Caco-2 (cell line): ENCODE data around the gene INPP5D. TPM values are rescaled to one million over a fixed set of nuclear protein-coding genes. Genes with fewer than 3 reads are reported as not detected.

Source experiments
- BruUV-seq: library from RNA; stranded (reverse); fragments of 400-500 nt; replicated peaks from 2 replicates; lab custom pipeline; 2021; lab: Mats Ljungman, UMichigan
- CTCF ChIA-PET: fragments of 300-600 bp; sonication (Branson Sonifier 250); formaldehyde crosslinking; loops from one replicate; lab custom pipeline; 2022; ENCODE audit warnings: antibody characterized with exemption; lab: Charles Lee
- POLR2A ChIA-PET: fragments of 300-600 bp; sonication (Branson Sonifier 250); formaldehyde crosslinking; loops from one replicate; lab custom pipeline; 2022; ENCODE audit warnings: antibody characterized with exemption; lab: Charles Lee
- DNase-seq, 2 experiments: peaks; one replicate each; pipeline versions ENCODE4 v3.0.0 to v3.0.0-alpha.2; 2020 to 2022
- H3K27me3 ChIP-seq: replicated peaks from 2 replicates; pipeline ENCODE4 v1.6.0; 2011; ENCODE audit warnings: low read length; ENCODE audit not compliant: control insufficient read depth, insufficient read depth
- H3K36me3 ChIP-seq: 2 replicates; pipeline ENCODE4 v1.5.1; 2011; ENCODE audit warnings: low read length; ENCODE audit not compliant: control insufficient read depth, insufficient read depth
- H3K4me1 ChIP-seq: fragments of 250-450 bp; sonication (Bioruptor Pico); 2 replicates; pipeline ENCODE4 v1.5.1; 2020; ENCODE audit warnings: mild to moderate bottlenecking
- H3K4me3 ChIP-seq: 2 replicates; pipeline ENCODE4 v1.5.1; 2011; ENCODE audit warnings: low read depth, mild to moderate bottlenecking, control low read depth, low read length
- H3K9me3 ChIP-seq: fragments of 250-450 bp; sonication (Bioruptor Pico); 2 replicates; pipeline ENCODE4 v1.5.1; 2020; ENCODE audit warnings: mild to moderate bottlenecking, moderate library complexity
- H3K27ac Mint-ChIP-seq: one replicate; pipeline ENCODE4 v1.8.0; 2022; ENCODE audit warnings: mixed read lengths; ENCODE audit not compliant: unreplicated experiment
- H3K27me3 Mint-ChIP-seq: one replicate; pipeline ENCODE4 v1.8.0; 2022; ENCODE audit warnings: mixed read lengths; ENCODE audit not compliant: insufficient read depth, unreplicated experiment
- H3K36me3 Mint-ChIP-seq: one replicate; pipeline ENCODE4 v1.8.0; 2022; ENCODE audit warnings: mild to moderate bottlenecking, mixed read lengths; ENCODE audit not compliant: insufficient read depth, unreplicated experiment
- H3K4me1 Mint-ChIP-seq: one replicate; pipeline ENCODE4 v1.8.0; 2022; ENCODE audit warnings: low read depth, mixed read lengths; ENCODE audit not compliant: unreplicated experiment
- H3K4me3 Mint-ChIP-seq: one replicate; pipeline ENCODE4 v1.8.0; 2022; ENCODE audit warnings: mild to moderate bottlenecking, moderate library complexity, mixed read lengths; ENCODE audit not compliant: unreplicated experiment
- H3K9me3 Mint-ChIP-seq: one replicate; pipeline ENCODE4 v1.8.0; 2022; ENCODE audit warnings: mixed read lengths; ENCODE audit not compliant: unreplicated experiment
- intact Hi-C: fragments of 100-400 bp; cut with micrococcal nuclease; formaldehyde crosslinking; loops from one replicate; pipeline ENCODE4 v1.10.0; 2022; ENCODE audit not compliant: unreplicated experiment
- total RNA-seq: library from RNA; stranded (reverse); gene quantifications from 2 replicates; pipeline ENCODE4 v1.2.3, GENCODE V29; 2022
- TF ChIP-seq, protein P1 (sequence below), 2 experiments: fragments of 200-600 bp in 1 of 2; IDR thresholded peaks; 1 replicate in 1 of 2; 2 replicates in 1 of 2; pipeline versions ENCODE4 v1.5.1 to v1.8.0; 2011 to 2022; ENCODE audit warnings: antibody characterized with exemption in 1 of 2, control low read depth in 1 of 2, inconsistent platforms in 1 of 2, low read depth in 1 of 2, low read length in 1 of 2, mild to moderate bottlenecking in 1 of 2, moderate library complexity in 1 of 2; ENCODE audit not compliant: insufficient read depth in 1 of 2, severe bottlenecking in 1 of 2, unreplicated experiment in 1 of 2

The INPP5D gene
- total RNA-seq, 1 experiment from 2014 or later = not detected

DNA sequence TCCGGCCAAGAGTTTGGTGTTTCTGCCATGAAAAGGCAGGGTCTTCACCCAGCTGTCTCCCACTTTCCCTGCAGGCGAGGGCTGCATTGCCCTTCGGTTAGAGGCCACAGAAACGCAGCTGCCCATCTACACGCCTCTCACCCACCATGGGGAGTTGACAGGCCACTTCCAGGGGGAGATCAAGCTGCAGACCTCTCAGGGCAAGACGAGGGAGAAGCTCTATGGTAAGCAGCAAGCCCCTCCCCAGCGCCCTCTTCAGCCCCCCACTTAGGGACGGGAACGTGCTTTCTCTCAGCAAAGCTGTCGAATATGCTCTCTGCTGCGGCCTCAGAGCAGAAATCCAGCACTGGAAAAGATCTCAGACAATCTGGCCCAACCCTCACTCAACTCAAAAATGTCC is 133.6 kb downstream of the INPP5D start:
- BruUV-seq = no TSS peak
- H3K27me3 ChIP-seq = no peaks in the 10 kb centered on the region
- TF ChIP-seq, protein P1, sequence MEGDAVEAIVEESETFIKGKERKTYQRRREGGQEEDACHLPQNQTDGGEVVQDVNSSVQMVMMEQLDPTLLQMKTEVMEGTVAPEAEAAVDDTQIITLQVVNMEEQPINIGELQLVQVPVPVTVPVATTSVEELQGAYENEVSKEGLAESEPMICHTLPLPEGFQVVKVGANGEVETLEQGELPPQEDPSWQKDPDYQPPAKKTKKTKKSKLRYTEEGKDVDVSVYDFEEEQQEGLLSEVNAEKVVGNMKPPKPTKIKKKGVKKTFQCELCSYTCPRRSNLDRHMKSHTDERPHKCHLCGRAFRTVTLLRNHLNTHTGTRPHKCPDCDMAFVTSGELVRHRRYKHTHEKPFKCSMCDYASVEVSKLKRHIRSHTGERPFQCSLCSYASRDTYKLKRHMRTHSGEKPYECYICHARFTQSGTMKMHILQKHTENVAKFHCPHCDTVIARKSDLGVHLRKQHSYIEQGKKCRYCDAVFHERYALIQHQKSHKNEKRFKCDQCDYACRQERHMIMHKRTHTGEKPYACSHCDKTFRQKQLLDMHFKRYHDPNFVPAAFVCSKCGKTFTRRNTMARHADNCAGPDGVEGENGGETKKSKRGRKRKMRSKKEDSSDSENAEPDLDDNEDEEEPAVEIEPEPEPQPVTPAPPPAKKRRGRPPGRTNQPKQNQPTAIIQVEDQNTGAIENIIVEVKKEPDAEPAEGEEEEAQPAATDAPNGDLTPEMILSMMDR (IDR thresholded peaks at IDR 0.05; ENCODE audit: insufficient read depth in 1 of 2, low read depth in 1 of 2, low read length in 1 of 2, severe bottlenecking in 1 of 2, unreplicated experiment in 1 of 2) = no peak
- intact Hi-C loops = no loop called here
- Mint-ChIP-seq H3K4me3 (no peak overlapping the region), H3K27ac (no peak overlapping the region), H3K27me3 (peaks cover 4% of the 10 kb centered on the region), H3K36me3 (no peaks in the 10 kb centered on the region), H3K9me3 (no peaks in the 10 kb centered on the region), H3K4me1 (no peaks in the 10 kb centered on the region)
- H3K9me3 ChIP-seq = no peaks in the 10 kb centered on the region
- no peak for DNase-seq
- H3K4me3 ChIP-seq = no peak overlapping the region
- no peaks in the 10 kb centered on the region for H3K4me1 ChIP-seq
- no peaks in the 10 kb centered on the region for H3K36me3 ChIP-seq
- POLR2A ChIA-PET = no interaction called here
- CTCF ChIA-PET = no interaction called here

DNA sequence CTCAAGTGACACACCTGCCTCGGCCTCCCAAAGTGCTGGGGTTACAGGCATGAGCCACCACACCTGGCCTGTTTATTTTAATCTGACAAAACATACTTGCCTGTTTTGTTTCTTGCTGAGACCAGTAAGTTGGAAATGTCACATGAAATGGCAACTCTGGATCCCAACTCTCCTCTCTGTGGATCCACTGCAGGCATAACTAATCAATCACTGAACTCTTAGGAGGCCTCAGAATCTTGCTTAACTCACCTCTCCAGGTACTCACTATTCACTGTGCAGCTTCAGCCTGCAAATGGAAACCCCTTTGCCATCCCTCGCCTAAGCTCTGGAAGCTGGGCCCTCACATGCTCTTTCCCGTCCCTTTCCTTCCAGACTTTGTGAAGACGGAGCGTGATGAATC is 134.9 kb downstream of the INPP5D start:
- H3K4me3 ChIP-seq = no peak overlapping the region
- intact Hi-C loops = no loop called here
- POLR2A ChIA-PET = no interaction called here
- no peaks in the 10 kb centered on the region for H3K27me3 ChIP-seq
- no peaks in the 10 kb centered on the region for H3K36me3 ChIP-seq
- Mint-ChIP-seq H3K4me3 (no peak overlapping the region), H3K9me3 (no peaks in the 10 kb centered on the region), H3K36me3 (no peaks in the 10 kb centered on the region), H3K27ac (no peak overlapping the region), H3K27me3 (peaks cover 4% of the 10 kb centered on the region), H3K4me1 (no peaks in the 10 kb centered on the region)
- H3K4me1 ChIP-seq = no peaks in the 10 kb centered on the region
- TF ChIP-seq, protein P1 (IDR thresholded peaks at IDR 0.05; ENCODE audit: insufficient read depth in 1 of 2, low read depth in 1 of 2, low read length in 1 of 2, severe bottlenecking in 1 of 2, unreplicated experiment in 1 of 2) = no peak
- BruUV-seq = no TSS peak
- CTCF ChIA-PET = no interaction called here
- H3K9me3 ChIP-seq = no peaks in the 10 kb centered on the region
- DNase-seq = no peak

DNA sequence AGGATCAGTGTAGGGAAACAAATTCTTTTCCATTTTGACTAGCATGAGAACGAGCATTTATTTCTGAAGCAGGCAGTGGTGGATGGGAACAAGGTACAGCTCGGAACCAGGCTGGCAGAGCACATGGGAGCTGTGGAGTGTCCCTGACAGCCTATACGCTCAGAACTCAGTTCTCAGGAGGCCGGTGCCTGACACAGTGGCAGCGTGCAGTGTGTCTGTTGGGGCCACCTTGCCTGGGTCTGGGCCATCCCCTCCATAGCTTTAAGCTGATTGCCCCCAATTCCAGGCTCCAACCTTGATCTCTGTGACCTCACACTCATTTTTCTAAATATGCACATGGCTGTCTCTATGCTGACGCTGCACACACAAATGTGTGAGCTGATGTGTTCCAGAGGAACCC is 136.9 kb downstream of the INPP5D start:
- CTCF ChIA-PET = no interaction called here

More for the DNA sequence above, 136.9 kb downstream of the INPP5D start:
- Mint-ChIP-seq H3K4me3 (no peak overlapping the region), H3K36me3 (no peaks in the 10 kb centered on the region), H3K27me3 (no peaks in the 10 kb centered on the region), H3K4me1 (no peaks in the 10 kb centered on the region), H3K27ac (no peak overlapping the region), H3K9me3 (no peaks in the 10 kb centered on the region)
- POLR2A ChIA-PET = no interaction called here
- no TSS peak for BruUV-seq
- Histone ChIP-seq H3K4me1 (no peaks in the 10 kb centered on the region), H3K36me3 (no peaks in the 10 kb centered on the region), H3K27me3 (no peaks in the 10 kb centered on the region), H3K4me3 (no peak overlapping the region), H3K9me3 (no peaks in the 10 kb centered on the region)
- TF ChIP-seq, protein P1 (IDR thresholded peaks at IDR 0.05; ENCODE audit: insufficient read depth in 1 of 2, low read depth in 1 of 2, low read length in 1 of 2, severe bottlenecking in 1 of 2, unreplicated experiment in 1 of 2) = no peak
- intact Hi-C loops = no loop called here
- no peak for DNase-seq
